ENCODE results near the gene THEM4. TPM values are rescaled to one million over a fixed set of nuclear protein-coding genes. Genes with fewer than 3 reads are reported as not detected.

THEM4 gene
- total RNA-seq, 1 experiment from 2014 or later = 10.9 TPM

GRCh38 chr1:151936653-151937052 lies 27.3 kb upstream of the THEM4 start (continued):
- TF ChIP-seq, protein P1, sequence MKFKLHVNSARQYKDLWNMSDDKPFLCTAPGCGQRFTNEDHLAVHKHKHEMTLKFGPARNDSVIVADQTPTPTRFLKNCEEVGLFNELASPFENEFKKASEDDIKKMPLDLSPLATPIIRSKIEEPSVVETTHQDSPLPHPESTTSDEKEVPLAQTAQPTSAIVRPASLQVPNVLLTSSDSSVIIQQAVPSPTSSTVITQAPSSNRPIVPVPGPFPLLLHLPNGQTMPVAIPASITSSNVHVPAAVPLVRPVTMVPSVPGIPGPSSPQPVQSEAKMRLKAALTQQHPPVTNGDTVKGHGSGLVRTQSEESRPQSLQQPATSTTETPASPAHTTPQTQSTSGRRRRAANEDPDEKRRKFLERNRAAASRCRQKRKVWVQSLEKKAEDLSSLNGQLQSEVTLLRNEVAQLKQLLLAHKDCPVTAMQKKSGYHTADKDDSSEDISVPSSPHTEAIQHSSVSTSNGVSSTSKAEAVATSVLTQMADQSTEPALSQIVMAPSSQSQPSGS (CRISPR knock-in tag; IDR thresholded peaks at IDR 0.05; ENCODE audit: borderline replicate concordance, low read depth) = no peak
- TF ChIP-seq ZNF138 (CRISPR knock-in tag; conservative IDR thresholded peaks at IDR 0.05) (no peak), ZNF671 (CRISPR knock-in tag; IDR thresholded peaks at IDR 0.05) (no peak)
- TF ChIP-seq, protein P2, sequence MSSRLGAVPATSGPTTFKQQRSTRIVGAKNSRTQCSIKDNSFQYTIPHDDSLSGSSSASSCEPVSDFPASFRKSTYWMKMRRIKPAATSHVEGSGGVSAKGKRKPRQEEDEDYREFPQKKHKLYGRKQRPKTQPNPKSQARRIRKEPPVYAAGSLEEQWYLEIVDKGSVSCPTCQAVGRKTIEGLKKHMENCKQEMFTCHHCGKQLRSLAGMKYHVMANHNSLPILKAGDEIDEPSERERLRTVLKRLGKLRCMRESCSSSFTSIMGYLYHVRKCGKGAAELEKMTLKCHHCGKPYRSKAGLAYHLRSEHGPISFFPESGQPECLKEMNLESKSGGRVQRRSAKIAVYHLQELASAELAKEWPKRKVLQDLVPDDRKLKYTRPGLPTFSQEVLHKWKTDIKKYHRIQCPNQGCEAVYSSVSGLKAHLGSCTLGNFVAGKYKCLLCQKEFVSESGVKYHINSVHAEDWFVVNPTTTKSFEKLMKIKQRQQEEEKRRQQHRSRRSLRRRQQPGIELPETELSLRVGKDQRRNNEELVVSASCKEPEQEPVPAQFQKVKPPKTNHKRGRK (CRISPR knock-in tag; IDR thresholded peaks at IDR 0.05; ENCODE audit: borderline replicate concordance) = no peak

GRCh38 chr1:151935894-151936602 lies 26.7 kb upstream of the THEM4 start:
- TF ChIP-seq, protein P3, sequence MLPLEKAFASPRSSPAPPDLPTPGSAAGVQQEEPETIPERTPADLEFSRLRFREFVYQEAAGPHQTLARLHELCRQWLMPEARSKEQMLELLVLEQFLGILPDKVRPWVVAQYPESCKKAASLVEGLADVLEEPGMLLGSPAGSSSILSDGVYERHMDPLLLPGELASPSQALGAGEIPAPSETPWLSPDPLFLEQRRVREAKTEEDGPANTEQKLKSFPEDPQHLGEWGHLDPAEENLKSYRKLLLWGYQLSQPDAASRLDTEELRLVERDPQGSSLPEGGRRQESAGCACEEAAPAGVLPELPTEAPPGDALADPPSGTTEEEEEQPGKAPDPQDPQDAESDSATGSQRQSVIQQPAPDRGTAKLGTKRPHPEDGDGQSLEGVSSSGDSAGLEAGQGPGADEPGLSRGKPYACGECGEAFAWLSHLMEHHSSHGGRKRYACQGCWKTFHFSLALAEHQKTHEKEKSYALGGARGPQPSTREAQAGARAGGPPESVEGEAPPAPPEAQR (CRISPR knock-in tag; IDR thresholded peaks at IDR 0.05) = no peak
- TF ChIP-seq SP1 (CRISPR knock-in tag; conservative IDR thresholded peaks at IDR 0.05) (no peak), PRRX2 (CRISPR knock-in tag; IDR thresholded peaks at IDR 0.05) (no peak), SMAD4 (CRISPR knock-in tag; IDR thresholded peaks at IDR 0.05) (no peak), NR2C2 (CRISPR knock-in tag; IDR thresholded peaks at IDR 0.05) (no peak), ZNF232 (CRISPR knock-in tag; IDR thresholded peaks at IDR 0.05) (no peak), ZNF425 (CRISPR knock-in tag; conservative IDR thresholded peaks at IDR 0.05) (no peak), NFE2L1 (CRISPR knock-in tag; IDR thresholded peaks at IDR 0.05) (no peak), E2F1 (CRISPR knock-in tag; IDR thresholded peaks at IDR 0.05) (no peak)
- TF ChIP-seq, protein P4, sequence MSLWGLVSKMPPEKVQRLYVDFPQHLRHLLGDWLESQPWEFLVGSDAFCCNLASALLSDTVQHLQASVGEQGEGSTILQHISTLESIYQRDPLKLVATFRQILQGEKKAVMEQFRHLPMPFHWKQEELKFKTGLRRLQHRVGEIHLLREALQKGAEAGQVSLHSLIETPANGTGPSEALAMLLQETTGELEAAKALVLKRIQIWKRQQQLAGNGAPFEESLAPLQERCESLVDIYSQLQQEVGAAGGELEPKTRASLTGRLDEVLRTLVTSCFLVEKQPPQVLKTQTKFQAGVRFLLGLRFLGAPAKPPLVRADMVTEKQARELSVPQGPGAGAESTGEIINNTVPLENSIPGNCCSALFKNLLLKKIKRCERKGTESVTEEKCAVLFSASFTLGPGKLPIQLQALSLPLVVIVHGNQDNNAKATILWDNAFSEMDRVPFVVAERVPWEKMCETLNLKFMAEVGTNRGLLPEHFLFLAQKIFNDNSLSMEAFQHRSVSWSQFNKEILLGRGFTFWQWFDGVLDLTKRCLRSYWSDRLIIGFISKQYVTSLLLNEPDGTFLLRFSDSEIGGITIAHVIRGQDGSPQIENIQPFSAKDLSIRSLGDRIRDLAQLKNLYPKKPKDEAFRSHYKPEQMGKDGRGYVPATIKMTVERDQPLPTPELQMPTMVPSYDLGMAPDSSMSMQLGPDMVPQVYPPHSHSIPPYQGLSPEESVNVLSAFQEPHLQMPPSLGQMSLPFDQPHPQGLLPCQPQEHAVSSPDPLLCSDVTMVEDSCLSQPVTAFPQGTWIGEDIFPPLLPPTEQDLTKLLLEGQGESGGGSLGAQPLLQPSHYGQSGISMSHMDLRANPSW (CRISPR knock-in tag; conservative IDR thresholded peaks at IDR 0.05; ENCODE audit: low read depth) = no peak
- TF ChIP-seq, protein P5, sequence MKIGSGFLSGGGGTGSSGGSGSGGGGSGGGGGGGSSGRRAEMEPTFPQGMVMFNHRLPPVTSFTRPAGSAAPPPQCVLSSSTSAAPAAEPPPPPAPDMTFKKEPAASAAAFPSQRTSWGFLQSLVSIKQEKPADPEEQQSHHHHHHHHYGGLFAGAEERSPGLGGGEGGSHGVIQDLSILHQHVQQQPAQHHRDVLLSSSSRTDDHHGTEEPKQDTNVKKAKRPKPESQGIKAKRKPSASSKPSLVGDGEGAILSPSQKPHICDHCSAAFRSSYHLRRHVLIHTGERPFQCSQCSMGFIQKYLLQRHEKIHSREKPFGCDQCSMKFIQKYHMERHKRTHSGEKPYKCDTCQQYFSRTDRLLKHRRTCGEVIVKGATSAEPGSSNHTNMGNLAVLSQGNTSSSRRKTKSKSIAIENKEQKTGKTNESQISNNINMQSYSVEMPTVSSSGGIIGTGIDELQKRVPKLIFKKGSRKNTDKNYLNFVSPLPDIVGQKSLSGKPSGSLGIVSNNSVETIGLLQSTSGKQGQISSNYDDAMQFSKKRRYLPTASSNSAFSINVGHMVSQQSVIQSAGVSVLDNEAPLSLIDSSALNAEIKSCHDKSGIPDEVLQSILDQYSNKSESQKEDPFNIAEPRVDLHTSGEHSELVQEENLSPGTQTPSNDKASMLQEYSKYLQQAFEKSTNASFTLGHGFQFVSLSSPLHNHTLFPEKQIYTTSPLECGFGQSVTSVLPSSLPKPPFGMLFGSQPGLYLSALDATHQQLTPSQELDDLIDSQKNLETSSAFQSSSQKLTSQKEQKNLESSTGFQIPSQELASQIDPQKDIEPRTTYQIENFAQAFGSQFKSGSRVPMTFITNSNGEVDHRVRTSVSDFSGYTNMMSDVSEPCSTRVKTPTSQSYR (CRISPR knock-in tag; IDR thresholded peaks at IDR 0.05) = no peak
- POLR2A ChIA-PET = no interaction called here
- Mint-ChIP-seq H3K27ac (no peak overlapping the region), H3K9me3 (peaks cover under 1% of the 10 kb centered on the region; the same call in 1 of the 2 replicates), H3K4me3 (no peak overlapping the region), H3K36me3 (no peaks in the 10 kb centered on the region), H3K27me3 (ENCODE audit: low read depth) (no peaks in the 10 kb centered on the region; the same call in 1 of the 2 replicates), H3K4me1 (peaks cover 17% of the 10 kb centered on the region)
- no peak for ATAC-seq
- no peak for DNase-seq (ENCODE audit: low spot score)
- CTCF ChIA-PET = interaction anchor here (0.6 to 7.7 kb wide), 14 partner anchors 9 to 248 kb away, joined by 3 to 149 read pairs (median 4); partner anchors contain the start of genes C2CD4D and S100A10

Data from WTC11 (cell line).